ENCODE data around the gene SLIT3. TPM values are rescaled to one million over a fixed set of nuclear protein-coding genes. Genes with fewer than 3 reads are reported as not detected.

Gene SLIT3
- total RNA-seq, 1 experiment from 2014 or later: 0.10 TPM

DNA sequence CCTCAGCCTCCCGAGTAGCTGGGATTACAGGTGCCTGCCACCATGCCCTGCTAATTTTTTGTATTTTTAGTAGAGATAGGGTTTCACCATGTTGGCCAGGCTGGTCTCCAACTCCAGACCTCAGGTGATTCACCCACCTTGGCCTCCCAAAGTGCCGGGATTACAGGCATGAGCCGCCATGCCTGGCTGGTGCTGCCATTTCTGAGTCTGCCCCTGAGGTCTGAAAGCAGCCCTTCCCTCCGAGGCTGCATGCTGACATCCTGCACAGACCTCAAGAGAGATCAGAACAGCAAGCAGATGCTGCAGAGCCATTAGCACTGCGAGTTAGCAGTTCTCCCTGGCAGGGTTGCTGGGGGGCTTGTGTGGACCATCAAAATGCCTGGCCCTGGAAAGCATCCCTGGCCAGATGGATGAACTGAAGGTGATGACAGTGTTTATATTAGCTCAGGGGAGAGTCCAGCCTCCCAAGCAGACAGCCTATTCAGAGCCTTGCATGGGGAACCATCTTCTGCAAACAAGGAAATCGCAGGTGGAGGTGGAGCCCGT is 545.3 kb downstream of the SLIT3 start:
- ATAC-seq (no peak), DNase-seq (ENCODE audit: low read depth, low spot score) (no peak)
- H3K4me3 ChIP-seq (replicated peaks in 1 of 2; ENCODE audit: low read depth in 1 of 2, low read length in 2 of 2): no peak overlapping the region
- no TSS peak for BruUV-seq (replicated peaks)
- no peak overlapping the region for H3K4me2 ChIP-seq (ENCODE audit: low read length)
- ChIA-PET RAD21 (ENCODE audit: low non-redundant PET in 1 of 2, low total read pairs in 2 of 2, uncharacterized antibody in 2 of 2, unreplicated experiment in 2 of 2) (no interaction called here), CTCF (no interaction called here), POLR2A (no interaction called here)
- H3K79me2 ChIP-seq (ENCODE audit: insufficient read depth, low read length): no peaks in the 10 kb centered on the region
- H3K4me1 ChIP-seq (ENCODE audit: control insufficient read depth in 1 of 2, insufficient read depth in 2 of 2, low read length in 2 of 2): no peaks in the 10 kb centered on the region
- H3K27me3 ChIP-seq (ENCODE audit: insufficient read depth, low read length): peaks cover 26% of the 10 kb centered on the region
- H2AFZ ChIP-seq (ENCODE audit: low read depth, low read length, poor library complexity, severe bottlenecking): no peak overlapping the region
- no peaks in the 10 kb centered on the region for H3K9me3 ChIP-seq (ENCODE audit: control insufficient read depth in 1 of 2, insufficient read depth in 1 of 2, low read depth in 1 of 2, low read length in 2 of 2)
- intact Hi-C loops (cut with micrococcal nuclease): no loop called here
- TF ChIP-seq SRF (IDR thresholded peaks at IDR 0.05; ENCODE audit: low read depth) (no peak), TCF7L2 (IDR thresholded peaks at IDR 0.05; ENCODE audit: borderline replicate concordance, extremely low read depth, insufficient read depth, insufficient read length) (no peak), YY1 (IDR thresholded peaks at IDR 0.05; ENCODE audit: extremely low read depth, insufficient replicate concordance, low read depth, low read length) (no peak), ELF1 (IDR thresholded peaks at IDR 0.05; ENCODE audit: borderline replicate concordance, low read depth) (no peak), POLR2A (IDR thresholded peaks at IDR 0.05; ENCODE audit: borderline replicate concordance, extremely low read depth, insufficient read depth, insufficient read length) (no peak), REST (IDR thresholded peaks at IDR 0.05; ENCODE audit: low read depth) (no peak), EZH2 (IDR thresholded peaks at IDR 0.05) (no peak), SP1 (IDR thresholded peaks at IDR 0.05; ENCODE audit: low read depth) (no peak), MAX (IDR thresholded peaks at IDR 0.05) (no peak)
- TF ChIP-seq, protein P1, sequence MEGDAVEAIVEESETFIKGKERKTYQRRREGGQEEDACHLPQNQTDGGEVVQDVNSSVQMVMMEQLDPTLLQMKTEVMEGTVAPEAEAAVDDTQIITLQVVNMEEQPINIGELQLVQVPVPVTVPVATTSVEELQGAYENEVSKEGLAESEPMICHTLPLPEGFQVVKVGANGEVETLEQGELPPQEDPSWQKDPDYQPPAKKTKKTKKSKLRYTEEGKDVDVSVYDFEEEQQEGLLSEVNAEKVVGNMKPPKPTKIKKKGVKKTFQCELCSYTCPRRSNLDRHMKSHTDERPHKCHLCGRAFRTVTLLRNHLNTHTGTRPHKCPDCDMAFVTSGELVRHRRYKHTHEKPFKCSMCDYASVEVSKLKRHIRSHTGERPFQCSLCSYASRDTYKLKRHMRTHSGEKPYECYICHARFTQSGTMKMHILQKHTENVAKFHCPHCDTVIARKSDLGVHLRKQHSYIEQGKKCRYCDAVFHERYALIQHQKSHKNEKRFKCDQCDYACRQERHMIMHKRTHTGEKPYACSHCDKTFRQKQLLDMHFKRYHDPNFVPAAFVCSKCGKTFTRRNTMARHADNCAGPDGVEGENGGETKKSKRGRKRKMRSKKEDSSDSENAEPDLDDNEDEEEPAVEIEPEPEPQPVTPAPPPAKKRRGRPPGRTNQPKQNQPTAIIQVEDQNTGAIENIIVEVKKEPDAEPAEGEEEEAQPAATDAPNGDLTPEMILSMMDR (IDR thresholded peaks at IDR 0.05 in 2 of 3, conservative IDR thresholded peaks at IDR 0.05 in 1 of 3; ENCODE audit: borderline replicate concordance in 1 of 3, insufficient read depth in 1 of 3, low read depth in 2 of 3, low read length in 2 of 3): no peak
- no peaks in the 10 kb centered on the region for H3K9me2 ChIP-seq (ENCODE audit: insufficient read depth)
- no peaks in the 10 kb centered on the region for H4K20me1 ChIP-seq (ENCODE audit: insufficient read depth)
- H3K27ac ChIP-seq (ENCODE audit: low read depth, low read length): no peak overlapping the region
- H3K36me3 ChIP-seq (ENCODE audit: control insufficient read depth in 1 of 2, insufficient read depth in 2 of 2, low read length in 2 of 2): no peaks in the 10 kb centered on the region
- H3K9ac ChIP-seq (ENCODE audit: low read length): no peak overlapping the region

Measured in HCT116 (cell line).